ENCODE measurements around the gene ILKAP. TPM values are rescaled to one million over a fixed set of nuclear protein-coding genes. Genes with fewer than 3 reads are reported as not detected.

The ILKAP gene
- total RNA-seq, 1 donor from 2014 or later, result 22.6 TPM

- H3K36me3 ChIP-seq, result no peaks in the 10 kb centered on the region
- TF ChIP-seq, protein P1, sequence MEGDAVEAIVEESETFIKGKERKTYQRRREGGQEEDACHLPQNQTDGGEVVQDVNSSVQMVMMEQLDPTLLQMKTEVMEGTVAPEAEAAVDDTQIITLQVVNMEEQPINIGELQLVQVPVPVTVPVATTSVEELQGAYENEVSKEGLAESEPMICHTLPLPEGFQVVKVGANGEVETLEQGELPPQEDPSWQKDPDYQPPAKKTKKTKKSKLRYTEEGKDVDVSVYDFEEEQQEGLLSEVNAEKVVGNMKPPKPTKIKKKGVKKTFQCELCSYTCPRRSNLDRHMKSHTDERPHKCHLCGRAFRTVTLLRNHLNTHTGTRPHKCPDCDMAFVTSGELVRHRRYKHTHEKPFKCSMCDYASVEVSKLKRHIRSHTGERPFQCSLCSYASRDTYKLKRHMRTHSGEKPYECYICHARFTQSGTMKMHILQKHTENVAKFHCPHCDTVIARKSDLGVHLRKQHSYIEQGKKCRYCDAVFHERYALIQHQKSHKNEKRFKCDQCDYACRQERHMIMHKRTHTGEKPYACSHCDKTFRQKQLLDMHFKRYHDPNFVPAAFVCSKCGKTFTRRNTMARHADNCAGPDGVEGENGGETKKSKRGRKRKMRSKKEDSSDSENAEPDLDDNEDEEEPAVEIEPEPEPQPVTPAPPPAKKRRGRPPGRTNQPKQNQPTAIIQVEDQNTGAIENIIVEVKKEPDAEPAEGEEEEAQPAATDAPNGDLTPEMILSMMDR (IDR thresholded peaks at IDR 0.05), result peak in 2 of 3 experiments; percentile 20 to 38
- H3K9me3 ChIP-seq, result no peaks in the 10 kb centered on the region
- DNase-seq (ENCODE audit: low spot score in 2 of 2), result no peak
- H3K27ac ChIP-seq, result no peak overlapping the region
- H3K4me3 ChIP-seq, result no peak overlapping the region
- intact Hi-C loops (cut with DNase I), result no loop called here
- H3K4me1 ChIP-seq, result peaks cover 0 to 4% of the 10 kb centered on the region in 2 donors
- no peaks in the 10 kb centered on the region for H3K27me3 ChIP-seq
Measured at GRCh38 chr2:238120463-238121298, 82.8 kb downstream of the ILKAP start.

Other genes with a start within 250 kb of the ILKAP start
- gene UBE2F, start 236.7 kb downstream of the ILKAP start, total RNA-seq, result 50.7 TPM
- gene SCLY, start 142.7 kb downstream of the ILKAP start, total RNA-seq, result 87.5 TPM
- not detected for gene ESPNL, start 103.4 kb downstream of the ILKAP start, total RNA-seq
- 28.2 TPM for gene KLHL30, start 65.0 kb downstream of the ILKAP start, total RNA-seq
- 3.3 TPM for gene ERFE, start 44.7 kb downstream of the ILKAP start, total RNA-seq
- gene HES6, start 36.3 kb upstream of the ILKAP start, total RNA-seq, result 117 TPM
- 21.6 TPM for gene PER2, start 84.9 kb upstream of the ILKAP start, total RNA-seq
- gene TRAF3IP1, start 116.8 kb upstream of the ILKAP start, total RNA-seq, result 6.1 TPM
- gene ASB1, start 223.2 kb upstream of the ILKAP start, total RNA-seq, result 32.5 TPM

All from ascending aorta (tissue), 2 donors.